Left colon (tissue), 2 donors: ENCODE measurements around the gene VWA3A. TPM values are rescaled to one million over a fixed set of nuclear protein-coding genes. Genes with fewer than 3 reads are reported as not detected.
A peak's percentile ranks its signal among the peaks of the same experiment; 100 is the strongest.
"Not testable (repeated sequence)": the region's sequence is repeated elsewhere in the genome, so short reads cannot be mapped to it uniquely, and the experiment has no call there.

Experiments
- ATAC-seq: fragments of 200-7000 bp; cut with Tn5 transposase; one replicate; pipeline ENCODE4 v1.9.1; 2020; ENCODE audit warnings: mild to moderate bottlenecking, moderate library complexity
- DNase-seq, 2 donors: peaks; one replicate each; pipeline ENCODE4 v3.0.0-alpha.2; 2020
- intact Hi-C, 2 donors: fragments of 100-400 bp; cut with DNase I in 1 of 2; cut with micrococcal nuclease in 1 of 2; formaldehyde crosslinking; loops; one replicate each; pipeline versions ENCODE4 v1.11.2 to v1.14.0; 2022; cut with DNase I, micrococcal nuclease
- long read RNA-seq: library from polyadenylated mRNA; unstranded; transcript quantifications from one replicate; pipeline ENCODE4 v2.0.0, GENCODE V29; 2021
- total RNA-seq, 2 donors: library from RNA; stranded (reverse); fragmentation: NEBNext Ultra II Directional; extraction: Animal tissue kit (Norgen Biotek cat#: 25700); gene quantifications; one replicate each; pipeline ENCODE4 v1.2.1, GENCODE V29; 2021
- donor health status: DM: no; HTN: no; CAD: no.
- donor health status: DM: yes; HTN: yes; CAD: no.

The VWA3A gene
- total RNA-seq = not detected
- long read RNA-seq = 0 reads

- ATAC-seq = no peak
These were observed at the start of gene VWA3A for GRCh38 chr16:22092143-22092933. TSS of gene VWA3A (plus strand) at chr16:22092541. CDS start at chr16:22092638, 97 bp downstream.

DNA sequence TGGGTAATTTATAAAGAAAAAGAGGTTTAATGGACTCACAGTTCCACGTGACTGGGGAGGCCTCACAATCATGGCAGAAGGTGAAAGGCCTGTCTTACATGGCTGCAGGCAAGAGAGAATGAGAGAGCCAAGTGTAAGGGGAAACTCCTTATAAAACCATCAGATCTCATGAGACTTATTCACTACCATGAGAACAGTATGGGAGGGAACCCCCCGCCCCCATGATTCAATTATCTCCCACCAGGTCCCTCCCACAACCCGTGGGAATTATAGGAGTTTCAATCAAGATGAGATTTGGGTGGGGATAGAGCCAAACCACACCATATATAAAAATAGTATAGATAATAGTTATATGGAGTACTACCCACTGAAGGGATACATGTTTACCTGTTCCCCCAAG lies 48.5 kb upstream of the VWA3A start:
- DNase-seq, intact Hi-C loops: not testable (repeated sequence)

More at GRCh38 chr16:22092143-22092933, at the start of gene VWA3A:
- intact Hi-C loops = no loop called here
- no peak for DNase-seq

DNA sequence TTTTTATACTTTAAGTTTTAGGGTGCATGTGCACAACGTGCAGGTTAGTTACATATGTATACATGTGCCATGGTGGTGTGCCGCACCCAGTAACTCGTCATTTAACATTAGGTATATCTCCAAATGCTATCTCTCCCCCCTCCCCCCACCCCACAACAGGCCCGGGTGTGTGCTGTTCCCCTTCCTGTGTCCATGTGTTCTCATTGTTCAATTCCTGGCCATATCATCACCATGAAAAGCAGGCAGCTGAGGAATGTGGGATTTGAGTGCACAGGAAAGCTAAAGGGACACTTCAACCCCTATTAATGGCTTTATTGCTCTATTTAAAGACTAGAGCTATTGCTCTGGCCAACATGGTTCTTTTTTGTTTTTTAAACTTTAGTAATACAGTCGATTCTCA lies 46.5 kb upstream of the VWA3A start:
- intact Hi-C loops, ATAC-seq, DNase-seq: not testable (repeated sequence)

More for the DNA sequence above, 48.5 kb upstream of the VWA3A start:
- not testable (repeated sequence) for ATAC-seq

DNA sequence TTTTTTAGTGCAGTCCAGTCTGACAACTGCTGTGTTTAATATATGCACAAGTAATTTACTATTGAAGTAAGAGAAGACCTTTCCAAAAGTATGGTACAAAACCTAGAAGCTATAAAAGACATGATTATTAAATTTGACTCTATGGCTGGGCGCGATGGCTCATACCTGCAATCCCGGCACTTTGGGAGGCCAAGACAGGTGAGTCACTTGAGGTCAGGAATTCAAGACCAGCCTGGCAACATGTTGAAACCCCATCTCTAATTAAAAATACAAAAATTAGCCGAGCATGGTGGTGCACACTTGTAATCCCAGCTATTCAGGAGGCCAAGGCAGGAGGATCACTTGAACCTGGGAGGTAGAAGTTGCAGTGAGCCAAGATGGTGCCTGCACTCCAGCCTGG lies 41.4 kb upstream of the VWA3A start:
- DNase-seq = no peak
- intact Hi-C loops = no loop called here
- no peak for ATAC-seq

DNA sequence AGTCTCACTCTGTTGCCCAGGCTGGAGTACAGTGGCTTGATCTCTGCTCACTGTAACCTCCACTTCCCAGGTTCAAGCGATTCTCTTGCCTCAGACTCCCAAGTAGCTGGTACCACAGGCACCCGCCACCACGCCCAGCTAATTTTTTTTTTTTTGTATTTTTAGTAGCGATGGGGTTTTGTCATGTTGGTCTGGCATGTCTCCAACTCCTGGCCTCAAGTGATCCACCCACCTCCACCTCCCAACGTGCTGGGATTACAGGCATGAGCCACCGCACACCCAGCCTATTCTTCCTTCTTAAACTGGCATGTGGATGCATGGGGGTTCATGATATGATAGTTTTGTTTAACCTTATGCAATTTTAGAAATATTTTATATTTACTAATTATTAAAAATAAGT lies 39.4 kb upstream of the VWA3A start:
- no peak for ATAC-seq
- no peak for DNase-seq
- intact Hi-C loops = no loop called here

DNA sequence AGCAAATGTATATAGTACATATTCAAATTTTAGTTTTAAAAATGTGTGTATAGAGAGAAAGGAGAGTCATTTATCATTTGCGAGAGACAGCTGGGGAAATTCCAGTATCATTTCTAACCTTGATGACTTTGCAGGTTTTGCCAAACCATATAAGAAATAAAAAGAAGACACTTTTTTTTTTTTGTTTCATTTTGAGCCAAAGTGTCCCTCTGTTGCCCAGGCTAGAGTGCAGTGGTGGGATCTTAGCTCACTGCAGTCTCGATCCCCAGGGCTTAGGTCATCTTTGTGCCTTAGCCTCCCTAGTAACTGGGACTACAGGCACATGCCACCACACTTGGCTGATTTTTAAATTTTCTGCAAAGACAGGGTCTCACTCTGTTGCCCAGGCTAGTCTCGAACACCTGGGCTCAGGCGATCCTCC lies 38.4 kb upstream of the VWA3A start:
- DNase-seq = no peak
- no peak for ATAC-seq
- intact Hi-C loops = no loop called here

DNA sequence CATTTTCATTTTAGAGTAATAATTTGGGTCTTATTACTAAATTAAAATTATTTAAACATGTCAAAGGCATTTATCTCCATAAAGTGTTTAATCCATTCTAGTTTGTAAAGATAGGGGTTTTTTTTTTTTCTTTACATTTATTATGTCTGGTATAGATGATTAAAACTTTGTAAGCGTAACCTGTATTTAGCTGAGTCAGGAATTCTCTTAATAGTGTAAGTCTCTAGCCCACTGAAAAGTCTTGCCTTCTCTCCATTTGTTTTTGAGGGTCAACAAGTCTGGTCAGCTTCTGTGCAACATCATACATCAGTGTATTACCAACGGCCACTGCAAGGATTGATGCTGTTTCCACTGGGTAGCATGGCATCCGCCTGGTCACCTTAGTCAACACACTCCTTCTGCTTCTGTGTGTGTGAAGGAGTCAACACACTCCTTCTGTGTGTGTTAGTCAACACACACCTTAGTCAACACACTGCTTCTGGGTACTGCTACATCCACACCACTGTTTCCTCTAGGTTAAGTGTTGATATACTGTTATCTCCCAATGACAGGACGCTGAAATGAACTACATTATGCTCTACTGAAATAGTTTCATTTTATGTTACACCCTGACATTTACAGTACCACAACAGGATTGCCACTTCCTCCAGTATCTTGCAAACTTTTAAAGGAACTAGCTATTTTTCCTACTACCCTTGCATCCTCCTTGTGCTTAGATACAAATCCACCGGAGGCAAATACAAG lies 37.3 kb upstream of the VWA3A start:
- DNase-seq (no peak), ATAC-seq (no peak)
- intact Hi-C loops = no loop called here

DNA sequence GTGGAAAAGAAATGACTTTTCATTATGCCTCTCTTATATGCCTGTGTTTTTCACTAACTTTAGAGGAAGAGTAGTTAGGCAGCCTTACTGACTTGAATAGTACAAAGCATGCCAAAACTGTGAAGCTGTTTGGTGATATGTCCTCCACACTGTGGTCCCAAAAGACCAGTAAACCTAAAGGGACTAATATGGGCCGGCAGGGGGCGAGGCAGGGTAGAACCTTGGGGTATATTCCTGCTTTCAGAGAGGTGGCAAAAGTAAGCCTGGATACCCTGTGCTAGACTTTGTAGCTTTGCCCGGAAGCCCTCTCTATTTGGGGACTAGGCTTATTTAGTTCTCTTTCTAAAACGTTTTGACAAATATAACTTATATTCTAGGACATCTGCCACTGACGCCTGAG lies 36.5 kb upstream of the VWA3A start:
- ATAC-seq = no peak
- intact Hi-C loops = no loop called here
- no peak for DNase-seq

DNA sequence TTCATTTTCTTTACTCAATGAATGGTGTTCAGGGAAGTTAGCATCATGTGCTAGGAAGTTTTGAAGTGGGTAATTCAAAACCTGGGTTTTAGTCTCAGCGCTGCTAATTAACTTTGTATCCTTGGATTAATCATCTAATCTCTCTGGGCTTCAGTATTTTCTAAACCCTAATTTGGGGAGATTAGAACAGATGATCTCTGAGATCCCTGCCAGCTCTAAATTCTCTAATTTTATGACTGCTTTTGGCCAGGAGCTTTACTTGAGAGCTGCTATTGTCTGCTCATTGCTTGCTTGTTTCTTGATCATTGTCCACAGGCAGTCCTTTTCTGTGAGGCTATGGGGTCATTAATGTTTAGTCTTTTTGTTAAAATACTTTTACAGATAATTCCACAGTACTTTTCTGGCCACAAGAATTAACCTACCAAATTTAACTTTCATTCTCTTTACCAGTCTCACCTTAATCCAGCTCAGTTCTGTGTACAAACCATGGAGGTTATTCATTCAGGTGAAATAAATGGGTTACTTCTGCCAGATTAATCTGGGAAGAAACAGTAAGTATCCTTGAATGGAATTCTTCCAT lies 28.4 kb upstream of the VWA3A start:
- intact Hi-C loops = no loop called here
- no peak for ATAC-seq
- no peak for DNase-seq

- intact Hi-C loops = no loop called here
- ATAC-seq (no peak), DNase-seq (no peak)
These were observed 27.1 kb upstream of the VWA3A start for GRCh38 chr16:22065252-22065651.

- ATAC-seq (no peak), DNase-seq (no peak)
- intact Hi-C loops = loop anchor here in 1 of 2 donors (10.0 kb wide), 1 partner anchor 66 kb away; the partner anchor contains the start of genes MOSMO and PDZD9
These were observed 21.7 kb upstream of the VWA3A start for GRCh38 chr16:22070361-22071330.

- no peak for DNase-seq
- intact Hi-C loops = loop anchor here in 1 of 2 donors (10.0 kb wide), 1 partner anchor 67 kb away; the partner anchor contains the start of genes MOSMO and PDZD9
- no peak for ATAC-seq
These were observed 20.9 kb upstream of the VWA3A start for GRCh38 chr16:22071331-22071910.

DNA sequence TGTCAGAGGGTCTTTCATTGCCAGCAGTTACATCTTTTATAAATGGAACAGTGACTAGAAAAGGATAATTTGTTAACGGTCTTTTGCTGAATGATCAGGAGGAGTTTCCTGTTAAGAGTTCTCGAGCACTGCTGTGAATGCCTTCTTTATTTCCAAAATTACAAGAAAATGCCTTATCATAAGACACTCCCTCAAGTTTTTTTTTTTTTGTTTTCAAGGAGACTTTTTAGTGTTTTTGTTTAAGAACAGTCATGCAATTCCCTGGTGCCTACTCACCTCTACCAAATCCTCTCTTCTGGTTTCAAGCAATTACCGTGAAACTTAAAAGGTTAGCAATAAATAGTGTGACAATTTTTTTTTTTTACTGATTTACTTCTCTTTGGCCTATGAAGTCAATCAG lies 19.0 kb upstream of the VWA3A start:
- ATAC-seq = no peak
- DNase-seq = no peak
- intact Hi-C loops = loop anchor here in 1 of 2 donors (10.0 kb wide), 1 partner anchor 69 kb away; the partner anchor contains the start of genes MOSMO and PDZD9

- ATAC-seq (no peak), DNase-seq (no peak)
- intact Hi-C loops = loop anchor here (5.0 to 10.0 kb wide), 2 partner anchors 70 to 112 kb away; partner anchors contain the start of genes MOSMO (in 1 of the 2) and PDZD9 (in 1 of the 2)
These were observed 17.1 kb upstream of the VWA3A start for GRCh38 chr16:22075043-22075757.

- intact Hi-C loops = loop anchor here (5.0 to 10.0 kb wide), 2 partner anchors 71 to 112 kb away; partner anchors contain the start of genes MOSMO (in 1 of the 2) and PDZD9 (in 1 of the 2)
- ATAC-seq (no peak), DNase-seq (no peak)
These were observed 16.6 kb upstream of the VWA3A start for GRCh38 chr16:22075776-22076175.

DNA sequence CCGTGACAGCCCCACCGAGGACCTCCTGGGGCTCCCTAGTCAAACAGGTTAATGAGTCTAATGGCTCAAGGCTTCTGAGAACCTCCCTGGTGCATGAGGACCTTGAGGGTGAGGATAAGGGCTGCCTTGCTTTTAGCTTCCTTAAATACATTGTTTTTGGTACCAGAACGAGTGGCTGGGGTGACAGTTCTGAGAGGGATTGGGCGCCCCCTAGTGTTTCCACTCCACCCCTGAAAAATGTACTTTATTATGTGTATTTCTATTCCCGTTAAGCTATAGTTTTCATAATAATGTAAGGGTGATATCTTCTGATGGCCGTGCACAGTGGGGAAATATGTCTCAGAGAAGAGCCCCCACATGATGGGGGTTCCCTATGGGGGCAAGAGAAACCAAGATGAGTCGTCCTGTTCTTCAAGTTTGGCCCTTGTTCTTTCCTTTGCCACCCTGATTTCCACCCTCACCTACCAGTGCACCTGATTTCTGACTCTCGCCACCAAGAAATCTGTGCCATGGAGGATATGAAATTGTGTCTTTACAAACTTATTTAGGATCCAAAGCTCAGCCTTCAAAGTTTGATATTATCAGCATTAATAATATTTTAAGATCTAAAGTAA lies 14.5 kb upstream of the VWA3A start:
- ATAC-seq (peak; percentile 67), DNase-seq (peak; percentile 30 to 81)
- intact Hi-C loops = loop anchor here (2.0 to 10.0 kb wide), 3 partner anchors 73 to 109 kb away; partner anchors contain the start of genes PDZD9 (in 2 of the 2) and MOSMO (in 1 of the 2)
